ENCODE data around the gene NRG3. TPM values are rescaled to one million over a fixed set of nuclear protein-coding genes. Genes with fewer than 3 reads are reported as not detected.

The NRG3 gene
- total and polyA plus RNA-seq, 2 of the 4 experiments (the other 2 are of a cell fraction) = not detected

- no peak overlapping the region for H4K91ac ChIP-seq (ENCODE audit: insufficient read depth, low read depth, low read length)
- no peaks in the 10 kb centered on the region for H4K20me1 ChIP-seq (ENCODE audit: insufficient read depth, low read length)
- TF ChIP-seq MAFK (IDR thresholded peaks at IDR 0.05; ENCODE audit: low read depth, low read length) (no peak), RFX5 (IDR thresholded peaks at IDR 0.05; ENCODE audit: low read depth, low read length) (no peak)
- H3K79me1 ChIP-seq (ENCODE audit: low read depth in 1 of 2, low read length in 2 of 2) = no peaks in the 10 kb centered on the region
- dilution Hi-C loops (cut with HindIII; ENCODE audit: low sequenced_read_pairs, unreplicated experiment) (no loop called here), intact Hi-C loops (cut with micrococcal nuclease) (no loop called here), in situ Hi-C loops (cut with MboI; ENCODE audit: low sequenced_read_pairs) (no loop called here)
- H2BK20ac ChIP-seq (ENCODE audit: low read depth, low read length) = no peak overlapping the region
- no peak overlapping the region for H2BK15ac ChIP-seq (ENCODE audit: low read depth, low read length)
- no peak overlapping the region for H4K5ac ChIP-seq (ENCODE audit: low read depth, low read length)
- H3K9me1 ChIP-seq (ENCODE audit: insufficient read depth, low read length) = no peaks in the 10 kb centered on the region
- H3K36me3 ChIP-seq (ENCODE audit: control insufficient read depth, insufficient read depth, low read length) = no peaks in the 10 kb centered on the region
- H3K23ac ChIP-seq (ENCODE audit: low read depth, low read length) = no peak overlapping the region
- no peak overlapping the region for H3K56ac ChIP-seq (ENCODE audit: extremely low read depth, insufficient read depth, low read length)
- H3K18ac ChIP-seq (ENCODE audit: low read depth, low read length) = no peak overlapping the region
- CTCF ChIA-PET = no interaction called here
- no peak overlapping the region for H2AFZ ChIP-seq (replicated peaks; ENCODE audit: low read length, poor library complexity)
- no peaks in the 10 kb centered on the region for H3K4me1 ChIP-seq (ENCODE audit: control insufficient read depth, insufficient read depth, low read length)
- no peak overlapping the region for H2BK5ac ChIP-seq (ENCODE audit: low read depth, low read length, poor library complexity, severe bottlenecking)
- no peak overlapping the region for H3K27ac ChIP-seq (ENCODE audit: insufficient read depth, low read length)
- no peak overlapping the region for H3K9ac ChIP-seq (ENCODE audit: low read depth, low read length)
- POLR2A ChIA-PET (ENCODE audit: unreplicated experiment) = no interaction called here
- H3K4me3 ChIP-seq (ENCODE audit: insufficient read depth, low read depth, low read length) = no peak overlapping the region
- no peak overlapping the region for H4K8ac ChIP-seq (ENCODE audit: low read depth in 2 of 2, low read length in 2 of 2)
- H2BK120ac ChIP-seq (ENCODE audit: low read depth, low read length) = no peak overlapping the region
- H3K4me2 ChIP-seq (ENCODE audit: low read depth, low read length) = no peak overlapping the region
- H3K27me3 ChIP-seq (ENCODE audit: control insufficient read depth, insufficient read depth, low read length) = no peaks in the 10 kb centered on the region
- no peak overlapping the region for H3K14ac ChIP-seq (replicated peaks; ENCODE audit: low read depth, low read length)
- no peak overlapping the region for H2AK9ac ChIP-seq (replicated peaks; ENCODE audit: low read depth, low read length, poor library complexity)
- ATAC-seq (ENCODE audit: low read depth) (no peak), DNase-seq (no peak)
- H3K4ac ChIP-seq (ENCODE audit: low read depth, low read length) = no peak overlapping the region
- 78% methylated on average over 3 of the region's 5 CpGs; no CpG with 5 or more reads in 1 of the 2 experiments for WGBS, 2 experiments (ENCODE audit: extremely low coverage in 2 of 2, insufficient read length in 1 of 2)
- H2AK5ac ChIP-seq (ENCODE audit: low read depth, low read length) = no peak overlapping the region
- peaks cover 17% of the 10 kb centered on the region for H3K9me3 ChIP-seq (ENCODE audit: control insufficient read depth, insufficient read depth, low read length)
- BruUV-seq (replicated peaks) = no TSS peak
Measured at GRCh38 chr10:82813856-82814255, 938.9 kb downstream of the NRG3 start.

All from IMR-90 (cell line).